ENCODE results near the gene FOXP1. TPM values are rescaled to one million over a fixed set of nuclear protein-coding genes. Genes with fewer than 3 reads are reported as not detected.

FOXP1 gene
- polyA plus RNA-seq, 1 donor from 2014 or later, result 5.6 TPM

- no peaks in the 10 kb centered on the region for H3K27me3 ChIP-seq (ENCODE audit: insufficient read depth, low read depth, low read length)
- no peak overlapping the region for H3K9ac ChIP-seq (ENCODE audit: low read length)
- H3F3A ChIP-seq (ENCODE audit: insufficient read depth, low read length, poor library complexity, severe bottlenecking), result no peaks in the 10 kb centered on the region
- no peak overlapping the region for H2AFZ ChIP-seq (ENCODE audit: low read depth, low read length)
- H3K4me2 ChIP-seq (ENCODE audit: low read length), result no peak overlapping the region
- TF ChIP-seq SMC3 (conservative IDR thresholded peaks at IDR 0.05; ENCODE audit: poor library complexity), result no peak
- no peak for TF ChIP-seq POLR2AphosphoS5 (IDR thresholded peaks at IDR 0.05)
- no peak for TF ChIP-seq RAD21 (conservative IDR thresholded peaks at IDR 0.05)
- no peak for TF ChIP-seq EP300 (conservative IDR thresholded peaks at IDR 0.05; ENCODE audit: poor library complexity, severe bottlenecking)
- TF ChIP-seq CTCF (IDR thresholded peaks at IDR 0.05; ENCODE audit: poor library complexity, severe bottlenecking), result no peak
- TF ChIP-seq TAF1 (IDR thresholded peaks at IDR 0.05; ENCODE audit: low read depth), result no peak
- TF ChIP-seq MXI1 (conservative IDR thresholded peaks at IDR 0.05; ENCODE audit: poor library complexity, severe bottlenecking), result no peak
- TF ChIP-seq EZH2 (IDR thresholded peaks at IDR 0.05; ENCODE audit: borderline replicate concordance, insufficient read depth, low read length, poor library complexity, severe bottlenecking), result no peak
- no peak for TF ChIP-seq REST (IDR thresholded peaks at IDR 0.05; ENCODE audit: borderline replicate concordance)
- no peaks in the 10 kb centered on the region for H3K9me2 ChIP-seq (ENCODE audit: insufficient read depth, low read length)
- no peaks in the 10 kb centered on the region for H4K20me1 ChIP-seq (ENCODE audit: insufficient read depth)
- no peak overlapping the region for H3K27ac ChIP-seq (ENCODE audit: low read length)
- H3K36me3 ChIP-seq (ENCODE audit: insufficient read depth, low read length), result no peaks in the 10 kb centered on the region
- no peak overlapping the region for H3K4me3 ChIP-seq (ENCODE audit: low read length)
- H3K9me3 ChIP-seq (ENCODE audit: low read length), result peaks cover 7% of the 10 kb centered on the region
- no peaks in the 10 kb centered on the region for H3K79me2 ChIP-seq (replicated peaks; ENCODE audit: insufficient read depth, low read length)
Observed at GRCh38 chr3:71489315-71489761, 94.2 kb downstream of the FOXP1 start.

GRCh38 chr3:71488882-71489281 lies 94.6 kb downstream of the FOXP1 start:
- H3K27ac ChIP-seq (ENCODE audit: low read length), result no peak overlapping the region
- no peaks in the 10 kb centered on the region for H3F3A ChIP-seq (ENCODE audit: insufficient read depth, low read length, poor library complexity, severe bottlenecking)
- no peaks in the 10 kb centered on the region for H4K20me1 ChIP-seq (ENCODE audit: insufficient read depth)
- TF ChIP-seq SMC3 (conservative IDR thresholded peaks at IDR 0.05; ENCODE audit: poor library complexity) (no peak), EP300 (conservative IDR thresholded peaks at IDR 0.05; ENCODE audit: poor library complexity, severe bottlenecking) (no peak), POLR2AphosphoS5 (IDR thresholded peaks at IDR 0.05) (no peak), TAF1 (IDR thresholded peaks at IDR 0.05; ENCODE audit: low read depth) (no peak)
- H3K4me2 ChIP-seq (ENCODE audit: low read length), result no peak overlapping the region
- no peak overlapping the region for H3K4me3 ChIP-seq (ENCODE audit: low read length)
- H3K9me3 ChIP-seq (ENCODE audit: low read length), result peaks cover 7% of the 10 kb centered on the region
- no peaks in the 10 kb centered on the region for H3K9me2 ChIP-seq (ENCODE audit: insufficient read depth, low read length)
- H3K79me2 ChIP-seq (replicated peaks; ENCODE audit: insufficient read depth, low read length), result no peaks in the 10 kb centered on the region
- no peaks in the 10 kb centered on the region for H3K27me3 ChIP-seq (ENCODE audit: insufficient read depth, low read depth, low read length)
- H3K9ac ChIP-seq (ENCODE audit: low read length), result no peak overlapping the region
- H2AFZ ChIP-seq (ENCODE audit: low read depth, low read length), result no peak overlapping the region
- no peaks in the 10 kb centered on the region for H3K36me3 ChIP-seq (ENCODE audit: insufficient read depth, low read length)
